Activated naive CD4-positive, alpha-beta T cell treated with anti-CD3 and anti-CD28 coated beads, Interleukin-2, amount 50 U/mL, for 24 hours (primary cell): ENCODE measurements around the gene KLHL21.

Experiments used
- H3K27ac Mint-ChIP-seq: one replicate; pipeline ENCODE4 v1.8.0; 2021; ENCODE audit warnings: mild to moderate bottlenecking, mixed read lengths
- H3K27me3 Mint-ChIP-seq: one replicate; pipeline ENCODE4 v1.8.0; 2021; ENCODE audit warnings: mixed read lengths
- H3K36me3 Mint-ChIP-seq: one replicate; pipeline ENCODE4 v1.8.0; 2021; ENCODE audit warnings: mixed read lengths
- H3K4me1 Mint-ChIP-seq: one replicate; pipeline ENCODE4 v1.8.0; 2021; ENCODE audit warnings: mixed read lengths
- H3K4me3 Mint-ChIP-seq: one replicate; pipeline ENCODE4 v1.8.0; 2021; ENCODE audit warnings: mild to moderate bottlenecking, mixed read lengths
- H3K9me3 Mint-ChIP-seq: one replicate; pipeline ENCODE4 v1.8.0; 2021; ENCODE audit warnings: mixed read lengths

Gene KLHL21

DNA sequence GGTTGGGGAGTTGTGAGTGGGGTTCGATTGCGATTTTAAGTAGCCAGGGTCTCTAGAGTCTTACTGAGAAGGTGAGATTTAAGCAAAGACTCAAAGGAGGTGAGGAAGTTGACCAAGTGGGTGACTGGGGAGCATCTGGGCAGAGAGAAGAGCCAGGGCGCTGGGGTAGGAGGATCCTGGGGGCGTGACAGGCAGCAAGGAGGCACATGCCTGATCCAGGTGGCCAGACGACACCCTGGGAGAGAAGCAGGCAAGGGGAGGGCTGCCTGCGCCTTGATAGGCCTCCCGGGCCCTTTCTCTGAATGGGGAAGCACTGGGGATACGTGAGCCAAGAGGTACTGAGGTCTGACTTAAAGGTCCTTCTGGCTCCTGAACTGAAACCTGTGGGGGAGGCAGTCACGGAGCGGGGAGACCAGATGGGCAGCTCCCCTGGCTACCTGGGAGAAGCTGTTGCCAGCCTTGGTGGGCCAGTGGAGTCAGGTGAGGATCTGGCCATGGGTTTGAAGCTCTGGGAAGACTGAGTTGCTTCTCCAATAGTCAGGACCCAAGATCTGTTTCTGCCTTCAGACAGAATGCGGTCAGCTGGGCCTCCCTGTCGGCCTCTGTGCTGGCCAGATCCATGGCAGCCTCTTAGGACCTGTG lies 17.5 kb downstream of the KLHL21 start:
- no peak overlapping the region for H3K4me3 Mint-ChIP-seq
- H3K4me1 Mint-ChIP-seq: peaks cover 46% of the 10 kb centered on the region
- H3K27me3 Mint-ChIP-seq: no peaks in the 10 kb centered on the region
- no peaks in the 10 kb centered on the region for H3K36me3 Mint-ChIP-seq
- no peaks in the 10 kb centered on the region for H3K9me3 Mint-ChIP-seq
- no peak overlapping the region for H3K27ac Mint-ChIP-seq

DNA sequence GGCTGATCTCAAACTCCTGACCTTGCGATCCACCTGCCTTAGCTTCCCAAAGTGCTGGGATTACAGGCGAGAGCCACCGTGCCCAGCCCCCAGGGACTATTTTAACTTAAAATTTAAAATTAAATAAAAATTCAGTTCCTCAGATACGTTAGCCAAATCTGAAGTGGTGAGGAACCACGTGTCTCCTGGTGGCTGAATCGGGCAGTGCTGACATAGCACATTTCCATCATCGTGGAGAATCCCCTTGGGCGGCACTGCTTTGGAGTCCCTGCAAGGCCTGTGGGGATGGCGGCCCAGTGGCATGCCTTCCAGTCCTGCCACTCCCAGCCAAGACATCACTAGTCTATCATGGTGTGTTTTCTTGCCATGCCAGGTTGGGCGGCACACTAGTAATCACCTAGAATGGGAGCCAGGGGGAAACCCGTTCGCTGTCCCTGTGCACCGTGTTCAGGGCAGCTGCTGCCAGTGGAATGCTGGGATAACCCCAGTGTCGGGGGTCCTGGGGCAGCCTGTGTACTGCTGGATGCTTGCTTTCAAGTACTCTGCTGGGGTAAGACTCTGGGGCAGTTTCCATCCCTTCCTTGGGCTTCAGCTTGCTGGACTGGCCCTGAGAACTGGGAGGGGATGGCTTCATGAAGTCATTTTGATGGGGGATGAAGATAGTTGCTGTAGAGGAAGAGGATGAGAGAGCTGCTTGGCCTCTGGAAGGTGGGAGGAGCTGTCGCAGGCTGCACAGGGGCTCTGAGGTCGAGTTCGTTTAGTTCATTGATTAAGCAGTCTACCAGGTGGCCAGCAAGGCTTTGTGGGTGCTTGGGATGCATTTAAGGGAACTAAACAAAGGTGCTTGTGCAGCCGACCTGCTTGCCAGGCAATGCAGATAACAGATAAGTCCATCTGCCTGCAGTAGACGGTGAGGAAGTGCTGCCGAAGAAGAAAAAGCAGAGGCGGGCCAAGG lies 18.3 kb downstream of the KLHL21 start:
- Mint-ChIP-seq H3K27ac (no peak overlapping the region), H3K27me3 (no peaks in the 10 kb centered on the region), H3K4me1 (peaks cover 53% of the 10 kb centered on the region), H3K9me3 (no peaks in the 10 kb centered on the region), H3K36me3 (no peaks in the 10 kb centered on the region), H3K4me3 (no peak overlapping the region)

- H3K27me3 Mint-ChIP-seq: no peaks in the 10 kb centered on the region
- H3K4me3 Mint-ChIP-seq: peak overlapping the region; percentile 61
- H3K4me1 Mint-ChIP-seq: peaks cover 53% of the 10 kb centered on the region
- no peaks in the 10 kb centered on the region for H3K36me3 Mint-ChIP-seq
- H3K9me3 Mint-ChIP-seq: no peaks in the 10 kb centered on the region
- peak overlapping the region; percentile 18 for H3K27ac Mint-ChIP-seq
These were observed 20.3 kb downstream of the KLHL21 start for GRCh38 chr1:6582370-6582769.

GRCh38 chr1:6581561-6582305 lies 20.9 kb downstream of the KLHL21 start:
- Mint-ChIP-seq H3K27ac (peak overlapping the region; percentile 52), H3K4me3 (peak overlapping the region; percentile 95), H3K27me3 (no peaks in the 10 kb centered on the region), H3K36me3 (no peaks in the 10 kb centered on the region), H3K4me1 (peaks cover 51% of the 10 kb centered on the region), H3K9me3 (no peaks in the 10 kb centered on the region)

- Mint-ChIP-seq H3K4me1 (peaks cover 47% of the 10 kb centered on the region), H3K4me3 (peak overlapping the region; percentile 95), H3K27ac (peak overlapping the region; percentile 76), H3K27me3 (no peaks in the 10 kb centered on the region), H3K36me3 (no peaks in the 10 kb centered on the region), H3K9me3 (no peaks in the 10 kb centered on the region)
These were observed 21.9 kb downstream of the KLHL21 start for GRCh38 chr1:6580593-6581409.

DNA sequence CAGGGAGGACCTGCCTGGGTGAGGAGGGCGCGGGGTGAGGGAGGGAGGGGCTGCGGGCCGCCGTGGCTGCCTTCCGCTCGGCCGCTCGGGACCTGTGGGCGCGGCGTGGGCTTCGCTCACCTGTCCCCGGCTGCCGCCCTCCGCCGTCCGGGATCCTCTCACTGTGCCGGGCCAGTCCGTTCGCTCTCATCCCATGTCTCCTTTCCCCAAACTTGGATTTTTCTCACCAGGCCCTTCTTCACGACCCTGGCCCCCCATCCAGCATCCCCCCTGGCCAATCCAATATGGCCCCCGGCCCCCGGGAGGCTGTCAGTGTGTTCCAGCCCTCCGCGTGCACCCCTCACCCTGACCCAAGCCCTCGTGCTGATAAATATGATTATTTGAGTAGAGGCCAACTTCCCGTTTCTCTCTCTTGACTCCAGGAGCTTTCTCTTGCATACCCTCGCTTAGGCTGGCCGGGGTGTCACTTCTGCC lies 22.5 kb downstream of the KLHL21 start:
- no peaks in the 10 kb centered on the region for H3K9me3 Mint-ChIP-seq
- peaks cover 46% of the 10 kb centered on the region for H3K4me1 Mint-ChIP-seq
- H3K27me3 Mint-ChIP-seq: no peaks in the 10 kb centered on the region
- no peaks in the 10 kb centered on the region for H3K36me3 Mint-ChIP-seq
- H3K4me3 Mint-ChIP-seq: peak overlapping the region; percentile 95
- peak overlapping the region; percentile 98 for H3K27ac Mint-ChIP-seq

GRCh38 chr1:6579374-6580118 lies 23.1 kb downstream of the KLHL21 start, which contains the start of gene ZBTB48:
Gene ZBTB48 (plus strand): TSS chr1:6579994. CDS start chr1:6580610, 616 bp downstream.
- Mint-ChIP-seq H3K4me3 (peak within 1 kb of the TSS; percentile 95), H3K9me3 (no peaks in the 10 kb centered on the region), H3K4me1 (peaks cover 39% of the 10 kb centered on the region), H3K27me3 (no peaks in the 10 kb centered on the region), H3K27ac (peak within 1 kb of the TSS; percentile 98), H3K36me3 (no peaks in the 10 kb centered on the region)

DNA sequence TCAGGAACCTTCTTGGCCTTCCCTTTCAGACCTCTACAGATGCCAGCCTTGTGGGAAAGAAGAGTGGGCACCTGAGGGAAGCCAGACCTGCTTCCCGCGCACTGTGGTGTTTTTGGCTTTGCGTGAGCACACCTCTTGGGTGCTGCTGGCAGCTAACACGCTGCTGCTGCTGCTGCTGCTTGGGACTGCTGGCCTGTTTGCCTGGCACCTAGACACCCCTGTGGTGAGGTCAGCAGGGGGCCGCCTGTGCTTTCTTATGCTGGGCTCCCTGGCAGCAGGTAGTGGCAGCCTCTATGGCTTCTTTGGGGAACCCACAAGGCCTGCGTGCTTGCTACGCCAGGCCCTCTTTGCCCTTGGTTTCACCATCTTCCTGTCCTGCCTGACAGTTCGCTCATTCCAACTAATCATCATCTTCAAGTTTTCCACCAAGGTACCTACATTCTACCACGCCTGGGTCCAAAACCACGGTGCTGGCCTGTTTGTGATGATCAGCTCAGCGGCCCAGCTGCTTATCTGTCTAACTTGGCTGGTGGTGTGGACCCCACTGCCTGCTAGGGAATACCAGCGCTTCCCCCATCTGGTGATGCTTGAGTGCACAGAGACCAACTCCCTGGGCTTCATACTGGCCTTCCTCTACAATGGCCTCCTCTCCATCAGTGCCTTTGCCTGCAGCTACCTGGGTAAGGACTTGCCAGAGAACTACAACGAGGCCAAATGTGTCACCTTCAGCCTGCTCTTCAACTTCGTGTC lies 23.9 kb downstream of the KLHL21 start:
- no peaks in the 10 kb centered on the region for H3K9me3 Mint-ChIP-seq
- H3K4me3 Mint-ChIP-seq: peak overlapping the region; percentile 95
- H3K4me1 Mint-ChIP-seq: peaks cover 36% of the 10 kb centered on the region
- no peaks in the 10 kb centered on the region for H3K27me3 Mint-ChIP-seq
- no peaks in the 10 kb centered on the region for H3K36me3 Mint-ChIP-seq
- H3K27ac Mint-ChIP-seq: no peak overlapping the region

DNA sequence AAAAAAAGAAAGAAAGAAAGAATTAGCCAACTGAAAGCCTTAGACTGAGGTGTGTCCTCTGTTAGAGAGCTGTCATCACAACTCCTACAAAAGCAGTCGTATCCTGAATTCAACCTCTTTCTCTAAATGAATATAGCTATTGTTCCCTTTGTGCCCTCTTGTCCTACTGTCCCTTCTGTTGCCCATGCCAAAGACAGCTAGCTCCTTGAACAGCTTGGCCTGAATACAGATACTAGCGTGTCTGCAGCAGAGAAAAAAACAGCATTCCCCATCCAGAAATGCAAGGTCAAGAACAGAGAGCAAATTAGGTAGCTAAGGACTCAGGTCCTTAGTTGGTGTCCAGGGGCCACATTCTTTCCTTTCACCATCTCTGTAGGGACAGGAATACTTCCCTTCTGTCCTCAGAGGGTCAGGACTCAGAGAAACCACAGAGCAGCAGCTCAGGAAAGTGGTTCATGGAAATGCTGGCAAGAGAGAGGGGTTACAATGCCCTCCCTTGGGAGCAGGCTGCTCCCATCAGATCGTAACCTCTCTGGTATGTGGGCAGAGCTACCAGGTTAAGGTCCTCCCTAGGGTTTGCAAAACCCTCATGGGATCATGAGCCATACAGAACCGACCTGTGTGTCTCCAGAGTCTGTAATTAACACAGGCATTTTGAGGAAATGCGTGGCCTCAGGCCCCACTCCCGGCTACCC lies 24.7 kb downstream of the KLHL21 start:
- Mint-ChIP-seq H3K36me3 (no peaks in the 10 kb centered on the region), H3K4me3 (no peak overlapping the region), H3K27ac (no peak overlapping the region), H3K9me3 (no peaks in the 10 kb centered on the region), H3K27me3 (no peaks in the 10 kb centered on the region), H3K4me1 (peaks cover 36% of the 10 kb centered on the region)

GRCh38 chr1:6574818-6575217 lies 27.9 kb downstream of the KLHL21 start:
- Mint-ChIP-seq H3K4me1 (peaks cover 10% of the 10 kb centered on the region), H3K9me3 (no peaks in the 10 kb centered on the region), H3K36me3 (no peaks in the 10 kb centered on the region), H3K27ac (no peak overlapping the region), H3K27me3 (no peaks in the 10 kb centered on the region), H3K4me3 (no peak overlapping the region)

DNA sequence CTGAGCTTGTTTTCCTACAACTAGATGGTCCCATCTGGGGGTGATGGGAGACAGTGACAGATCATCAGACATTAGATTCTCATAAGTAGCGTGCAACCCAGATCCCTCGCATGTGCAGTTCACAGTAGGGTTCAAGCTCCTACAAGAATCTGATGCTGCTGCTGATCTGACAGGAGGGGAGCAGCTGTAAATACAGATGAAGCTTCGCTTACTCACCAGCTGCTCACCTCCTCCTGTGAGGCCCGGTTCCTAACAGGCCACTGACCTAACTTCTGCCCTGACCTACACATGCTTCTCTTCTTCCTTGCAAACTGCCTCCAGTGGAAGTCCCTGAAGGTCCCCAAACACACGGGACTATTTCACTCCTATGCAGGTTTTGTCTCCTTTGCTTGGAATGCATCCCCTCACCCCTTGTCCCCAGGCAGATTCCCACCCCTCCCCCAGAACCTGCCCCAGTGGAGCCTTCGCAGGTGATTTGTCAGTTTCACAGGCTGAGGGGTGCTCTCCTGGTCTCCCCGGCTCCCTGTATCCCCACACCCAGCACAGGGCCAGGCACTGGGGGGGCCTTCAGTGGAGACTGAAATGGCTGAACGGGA lies 28.5 kb downstream of the KLHL21 start:
- H3K27me3 Mint-ChIP-seq: no peaks in the 10 kb centered on the region
- H3K36me3 Mint-ChIP-seq: no peaks in the 10 kb centered on the region
- no peak overlapping the region for H3K27ac Mint-ChIP-seq
- H3K9me3 Mint-ChIP-seq: no peaks in the 10 kb centered on the region
- peaks cover 3% of the 10 kb centered on the region for H3K4me1 Mint-ChIP-seq
- H3K4me3 Mint-ChIP-seq: no peak overlapping the region

- no peaks in the 10 kb centered on the region for H3K27me3 Mint-ChIP-seq
- H3K4me3 Mint-ChIP-seq: no peak overlapping the region
- H3K36me3 Mint-ChIP-seq: no peaks in the 10 kb centered on the region
- H3K27ac Mint-ChIP-seq: no peak overlapping the region
- H3K4me1 Mint-ChIP-seq: no peaks in the 10 kb centered on the region
- no peaks in the 10 kb centered on the region for H3K9me3 Mint-ChIP-seq
These were observed 29.9 kb downstream of the KLHL21 start for GRCh38 chr1:6572653-6573383.
